Lower leg skin (tissue), 4 donors: ENCODE data around the gene PLCH1. TPM values are rescaled to one million over a fixed set of nuclear protein-coding genes. Genes with fewer than 3 reads are reported as not detected.

Experiments
- DNase-seq, 2 donors: peaks; one replicate each; pipeline ENCODE4 v3.0.0-alpha.2; 2019; ENCODE audit warnings: low spot score in 2 of 2
- H3K4me3 ChIP-seq: fragments of 200-600 bp; sonication (generic); 2 replicates; pipeline ENCODE4 v1.5.1; 2017; ENCODE audit warnings: mild to moderate bottlenecking, low read depth; ENCODE audit not compliant: poor library complexity, severe bottlenecking
- POLR2A ChIP-seq, 2 donors: fragments of 450-650 bp; IDR thresholded peaks; one replicate each; pipeline ENCODE4 v1.6.1; 2016 to 2017; ENCODE audit warnings: antibody characterized with exemption in 2 of 2, mild to moderate bottlenecking in 1 of 2, moderate library complexity in 1 of 2
- WGBS, 2 donors: methylation state at CpG; one replicate each; pipeline ENCODE4 v1.1.5; 2018; 5-methylcytosine and 5-hydroxymethylcytosine counted together
- intact Hi-C: fragments of 100-400 bp; cut with DNase I; formaldehyde crosslinking; loops from one replicate; pipeline ENCODE4 v1.15.0; 2023; ENCODE audit warnings: low total_unique reads
- total RNA-seq, 4 donors: library from RNA; depleted of rRNA; stranded (reverse); fragments of >200 nt; gene quantifications; one replicate each; pipeline ENCODE4 v1.1.0, GENCODE V29; 2016
- TF ChIP-seq, protein P1 (sequence below), 3 donors: fragments of 450-650 bp; IDR thresholded peaks; one replicate each; pipeline ENCODE4 v1.5.1; 2016; ENCODE audit warnings: antibody characterized with exemption in 3 of 3, mild to moderate bottlenecking in 3 of 3, moderate library complexity in 2 of 3

Gene PLCH1
- total RNA-seq, 4 donors from 2014 or later: 0.55 to 1.2 (median 0.79) TPM

DNA sequence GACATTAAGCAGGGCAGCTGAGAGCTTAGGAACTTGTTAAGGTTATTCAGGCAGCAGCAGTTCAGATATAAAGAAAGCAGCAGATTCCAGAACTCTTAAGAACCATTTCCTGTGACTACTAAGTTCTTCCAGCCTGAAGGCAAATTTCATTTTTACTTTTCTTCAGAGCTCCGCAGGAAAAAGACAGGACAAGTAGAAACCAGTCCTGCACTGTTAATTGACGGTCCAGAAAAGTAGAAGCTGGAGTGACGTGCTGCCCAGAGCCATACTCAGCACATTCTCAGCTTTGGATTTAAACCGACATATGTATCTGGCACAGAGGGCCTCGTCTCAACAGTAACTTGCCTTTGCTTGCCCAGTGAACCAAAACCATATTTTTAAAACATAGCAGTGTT, 232.0 kb downstream of the PLCH1 start:
- WGBS, 2 donors: 41 to 54% methylated on average over 5 of the region's 5 CpGs
- intact Hi-C loops: no loop called here
- no peak overlapping the region for H3K4me3 ChIP-seq
- TF ChIP-seq, protein P1, sequence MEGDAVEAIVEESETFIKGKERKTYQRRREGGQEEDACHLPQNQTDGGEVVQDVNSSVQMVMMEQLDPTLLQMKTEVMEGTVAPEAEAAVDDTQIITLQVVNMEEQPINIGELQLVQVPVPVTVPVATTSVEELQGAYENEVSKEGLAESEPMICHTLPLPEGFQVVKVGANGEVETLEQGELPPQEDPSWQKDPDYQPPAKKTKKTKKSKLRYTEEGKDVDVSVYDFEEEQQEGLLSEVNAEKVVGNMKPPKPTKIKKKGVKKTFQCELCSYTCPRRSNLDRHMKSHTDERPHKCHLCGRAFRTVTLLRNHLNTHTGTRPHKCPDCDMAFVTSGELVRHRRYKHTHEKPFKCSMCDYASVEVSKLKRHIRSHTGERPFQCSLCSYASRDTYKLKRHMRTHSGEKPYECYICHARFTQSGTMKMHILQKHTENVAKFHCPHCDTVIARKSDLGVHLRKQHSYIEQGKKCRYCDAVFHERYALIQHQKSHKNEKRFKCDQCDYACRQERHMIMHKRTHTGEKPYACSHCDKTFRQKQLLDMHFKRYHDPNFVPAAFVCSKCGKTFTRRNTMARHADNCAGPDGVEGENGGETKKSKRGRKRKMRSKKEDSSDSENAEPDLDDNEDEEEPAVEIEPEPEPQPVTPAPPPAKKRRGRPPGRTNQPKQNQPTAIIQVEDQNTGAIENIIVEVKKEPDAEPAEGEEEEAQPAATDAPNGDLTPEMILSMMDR (IDR thresholded peaks at IDR 0.05): no peak
- no peak for TF ChIP-seq POLR2A (IDR thresholded peaks at IDR 0.05)
- DNase-seq: no peak

GRCh38 chr3:155512175-155512866, 232.6 kb downstream of the PLCH1 start:
- TF ChIP-seq, protein P1 (IDR thresholded peaks at IDR 0.05): no peak
- TF ChIP-seq POLR2A (IDR thresholded peaks at IDR 0.05): no peak
- H3K4me3 ChIP-seq: no peak overlapping the region
- WGBS, 2 donors: 61 to 68% methylated on average over 8 of the region's 8 CpGs
- intact Hi-C loops: no loop called here
- DNase-seq: no peak

GRCh38 chr3:155504682-155505081, 240.2 kb downstream of the PLCH1 start:
- 33 to 52% methylated on average over 1 of the region's 1 CpG for WGBS, 2 donors
- H3K4me3 ChIP-seq: no peak overlapping the region
- TF ChIP-seq POLR2A (IDR thresholded peaks at IDR 0.05): no peak
- intact Hi-C loops: no loop called here
- DNase-seq: no peak

- DNase-seq: no peak
- intact Hi-C loops: no loop called here
- no peak for TF ChIP-seq POLR2A (IDR thresholded peaks at IDR 0.05)
- TF ChIP-seq, protein P1 (IDR thresholded peaks at IDR 0.05): no peak
- H3K4me3 ChIP-seq: no peak overlapping the region
- WGBS, 2 donors: 86 to 93% methylated on average over 5 of the region's 5 CpGs
Measured at GRCh38 chr3:155502630-155503029, 242.2 kb downstream of the PLCH1 start.

DNA sequence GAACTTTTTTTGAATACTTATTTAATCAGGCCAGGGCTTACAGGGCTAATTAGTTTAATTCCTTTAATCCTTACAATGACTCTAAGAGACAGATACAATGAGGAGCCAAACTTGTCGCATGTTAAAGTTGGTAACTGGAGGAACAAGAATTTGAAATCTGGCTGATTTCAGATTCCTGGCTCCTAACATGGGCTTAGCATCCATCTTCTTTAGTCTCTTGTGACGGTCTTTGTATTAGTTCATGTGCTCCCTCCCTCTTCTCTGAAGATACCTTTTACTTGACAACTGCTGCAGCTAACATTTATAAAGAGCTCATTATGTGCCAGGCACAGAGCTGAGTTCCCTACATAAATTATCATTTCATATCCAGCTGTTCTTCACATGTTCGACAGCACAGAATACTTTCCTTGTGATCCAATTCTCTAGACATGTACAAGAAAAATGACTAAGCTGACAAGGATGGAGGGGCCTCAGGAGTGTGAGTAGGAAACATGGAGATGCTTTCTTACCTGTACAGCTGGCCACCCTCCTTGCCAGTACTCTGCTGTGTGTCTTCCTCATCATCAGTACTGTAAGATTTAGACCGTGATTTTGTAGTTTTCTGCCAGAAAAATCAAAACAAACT, 244.6 kb downstream of the PLCH1 start:
- WGBS, 2 donors: 50% methylated on average over 4 of the region's 4 CpGs
- no peak overlapping the region for H3K4me3 ChIP-seq
- TF ChIP-seq, protein P1 (IDR thresholded peaks at IDR 0.05): no peak
- TF ChIP-seq POLR2A (IDR thresholded peaks at IDR 0.05): no peak
- DNase-seq: no peak
- intact Hi-C loops: no loop called here

DNA sequence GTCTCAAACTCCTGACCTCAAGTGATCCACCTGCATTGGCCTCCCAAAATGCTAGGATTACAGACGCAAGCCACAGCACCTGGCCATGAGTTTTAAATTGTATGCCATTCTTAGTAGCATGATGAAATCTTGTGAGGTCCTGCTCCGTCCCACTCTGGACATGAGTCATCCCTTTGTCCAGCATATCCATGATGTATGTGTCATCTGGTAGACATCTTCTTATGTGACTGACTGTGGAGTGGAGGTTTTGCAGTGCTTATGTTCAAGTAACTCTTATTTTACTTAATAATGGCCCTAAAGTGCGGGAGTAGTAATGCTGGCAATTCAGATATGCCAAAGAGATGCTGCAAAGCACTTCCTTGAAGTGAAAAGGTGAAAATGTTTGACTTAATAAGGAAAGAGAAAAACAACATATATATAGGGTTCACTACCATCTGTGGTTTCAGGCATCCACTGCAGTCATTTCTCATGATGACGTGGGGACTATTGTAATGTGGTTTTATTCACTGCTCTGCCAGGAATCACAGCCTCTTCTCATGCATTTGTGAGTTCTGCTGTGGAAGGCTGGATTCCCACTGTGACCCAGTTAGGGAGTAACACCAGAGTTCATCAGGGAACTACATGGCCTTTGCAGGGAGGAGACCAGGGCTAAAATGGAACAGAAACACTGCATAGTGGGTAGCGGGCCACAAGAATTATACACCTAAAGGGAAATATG, 246.8 kb downstream of the PLCH1 start:
- intact Hi-C loops: no loop called here
- WGBS, 2 donors: 78 to 87% methylated on average over 5 of the region's 5 CpGs
- DNase-seq: no peak
- TF ChIP-seq POLR2A (IDR thresholded peaks at IDR 0.05): no peak
- TF ChIP-seq, protein P1 (IDR thresholded peaks at IDR 0.05): no peak
- no peak overlapping the region for H3K4me3 ChIP-seq
